HFF-Myc (cell line): ENCODE results near the gene ZKSCAN8.
A peak's percentile ranks its signal among the peaks of the same experiment; 100 is the strongest.

ENCODE experiments used
- DNase-seq: peaks from one replicate; pipeline ENCODE4 v3.0.0-alpha.2; 2011; ENCODE audit warnings: low read depth; ENCODE audit errors: extremely low read depth
- H3K4me3 ChIP-seq: replicated peaks from 2 replicates; pipeline ENCODE4 v1.5.1; 2011; ENCODE audit warnings: low read depth, mild to moderate bottlenecking, control low read depth, low read length
- CTCF ChIP-seq: IDR thresholded peaks from 2 replicates; pipeline ENCODE4 v1.5.1; 2012; ENCODE audit warnings: mild to moderate bottlenecking, low read depth, low read length, control low read depth; ENCODE audit errors: missing control alignments

ZKSCAN8 gene

DNA sequence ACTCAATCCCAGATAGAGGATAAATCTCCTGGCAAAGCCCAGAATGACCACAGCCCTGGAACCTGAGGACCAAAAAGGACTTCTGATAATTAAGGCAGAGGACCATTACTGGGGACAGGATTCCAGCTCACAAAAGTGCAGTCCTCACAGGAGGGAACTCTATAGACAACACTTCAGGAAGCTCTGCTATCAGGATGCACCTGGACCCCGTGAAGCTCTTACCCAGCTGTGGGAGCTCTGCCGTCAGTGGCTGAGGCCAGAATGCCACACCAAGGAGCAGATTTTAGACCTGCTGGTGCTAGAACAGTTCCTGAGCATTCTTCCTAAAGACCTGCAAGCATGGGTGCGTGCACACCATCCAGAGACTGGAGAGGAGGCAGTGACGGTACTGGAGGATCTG, 16.3 kb upstream of the ZKSCAN8 start:
- H3K4me3 ChIP-seq = peak overlapping the region; percentile 68; the same call in 1 of the 2 replicates
- DNase-seq = no peak
- no peak for TF ChIP-seq CTCF

GRCh38 chr6:28134015-28134414, 7.7 kb upstream of the ZKSCAN8 start:
- H3K4me3 ChIP-seq = no peak overlapping the region
- peak; percentile 62 for TF ChIP-seq CTCF
- DNase-seq = no peak

DNA sequence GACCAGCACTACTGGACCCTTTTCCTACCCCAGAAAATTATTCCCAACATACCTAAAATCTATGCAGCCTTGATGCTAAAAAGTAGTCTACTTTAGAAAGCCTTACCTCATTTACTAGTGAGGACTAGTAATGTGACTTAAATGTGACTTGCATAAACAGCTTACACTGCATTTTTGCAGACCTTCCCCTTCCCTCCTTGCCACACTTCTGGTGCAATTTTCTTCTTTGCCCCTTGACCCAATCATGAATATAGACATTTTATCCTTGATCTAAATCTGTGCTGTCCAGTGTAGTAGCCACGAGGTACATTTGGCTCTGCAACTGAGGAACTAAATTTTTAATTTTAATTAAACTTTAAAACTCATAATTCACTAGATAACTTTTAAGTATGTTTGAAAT, 7.0 kb upstream of the ZKSCAN8 start:
- TF ChIP-seq CTCF = no peak
- H3K4me3 ChIP-seq = no peak overlapping the region
- no peak for DNase-seq

DNA sequence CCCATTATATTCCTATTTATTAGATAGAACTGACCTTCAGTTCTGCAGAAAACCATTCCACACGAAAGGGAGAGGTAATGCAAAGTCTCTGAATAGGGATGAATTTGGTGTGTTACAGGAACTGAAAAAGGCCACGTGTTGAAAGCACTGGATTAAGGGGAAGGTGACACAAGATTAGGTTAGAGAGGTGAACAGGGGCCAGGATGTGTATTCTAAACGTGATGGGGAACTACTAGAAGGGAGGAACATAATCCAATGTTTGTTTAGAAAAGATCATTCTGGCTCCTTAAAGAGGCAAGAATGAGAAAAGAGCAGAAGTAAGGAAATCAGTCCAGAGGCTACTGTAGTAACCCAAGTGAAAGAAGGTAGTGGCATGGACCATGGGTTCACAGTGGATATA, 6.3 kb upstream of the ZKSCAN8 start:
- peak overlapping the region; percentile 66 for H3K4me3 ChIP-seq
- TF ChIP-seq CTCF = no peak
- DNase-seq = no peak

DNA sequence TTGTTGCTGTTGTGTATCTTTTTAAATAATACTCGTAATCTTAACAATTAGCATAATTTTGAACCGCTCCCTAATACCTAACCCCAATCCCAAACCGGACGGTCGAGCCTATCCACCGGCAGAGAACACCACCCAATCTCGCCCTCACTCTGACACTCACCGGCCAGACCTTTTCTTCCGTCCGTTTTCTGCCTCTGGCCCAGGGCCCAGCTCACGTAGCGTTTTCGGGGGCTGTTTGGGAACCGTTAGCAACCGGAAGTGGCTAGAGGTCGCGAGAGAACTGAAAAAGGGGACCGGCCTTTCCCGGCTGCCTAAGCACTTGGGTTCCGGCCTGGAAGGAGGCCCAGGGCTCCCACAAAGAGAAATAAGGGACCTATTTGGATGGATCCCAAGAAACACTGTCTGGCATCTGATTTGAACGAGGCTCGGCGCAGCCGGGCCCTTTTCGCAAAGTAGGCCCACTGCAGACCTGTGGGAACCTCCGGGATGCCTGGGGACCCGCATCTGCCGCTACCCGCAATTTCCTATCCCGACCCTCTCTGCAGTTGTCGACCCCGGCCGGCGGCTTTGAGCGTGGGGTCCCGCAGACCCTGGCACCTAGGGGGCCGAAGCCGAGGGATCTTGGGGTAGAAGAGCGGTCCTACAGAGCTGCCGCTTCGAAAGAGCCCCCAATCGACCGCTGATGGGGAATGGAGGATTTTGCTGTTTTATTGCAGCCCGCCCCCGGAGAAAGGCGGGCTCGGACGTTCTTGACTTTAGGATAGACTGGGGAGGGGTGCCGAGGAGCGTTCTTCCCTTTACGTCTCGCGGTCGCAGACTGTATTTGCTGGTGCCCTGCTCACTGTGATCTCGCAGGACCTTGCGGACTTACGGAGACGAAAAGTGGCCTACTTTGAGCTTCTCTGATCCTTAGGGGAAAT, 4.8 kb upstream of the ZKSCAN8 start:
- TF ChIP-seq CTCF = no peak
- DNase-seq = peak; percentile 90
- peak overlapping the region; percentile 66 for H3K4me3 ChIP-seq

GRCh38 chr6:28137505-28137981, 4.1 kb upstream of the ZKSCAN8 start:
- DNase-seq = no peak
- H3K4me3 ChIP-seq = peak overlapping the region; percentile 66
- TF ChIP-seq CTCF = no peak
